Sigmoid colon (tissue), 7 donors: ENCODE results near the gene GPR137B. TPM values are rescaled to one million over a fixed set of nuclear protein-coding genes. Genes with fewer than 3 reads are reported as not detected.

Source experiments
- DNase-seq: peaks from one replicate; pipeline ENCODE4 v3.0.0-alpha.2; 2019
- H3K27ac ChIP-seq, 4 donors: fragments of 200-600 bp; sonication (generic); one replicate each; pipeline ENCODE4 v1.5.1; 2016 to 2019; ENCODE audit warnings: mild to moderate bottlenecking in 1 of 4
- H3K27me3 ChIP-seq, 3 donors: fragments of 200-600 bp; sonication (generic); one replicate each; pipeline ENCODE4 v1.5.1; 2019; ENCODE audit warnings: mild to moderate bottlenecking in 1 of 3
- H3K36me3 ChIP-seq, 4 donors: fragments of 200-600 bp; sonication (generic); one replicate each; pipeline ENCODE4 v1.5.1; 2016 to 2019
- H3K4me1 ChIP-seq, 4 donors: fragments of 200-600 bp; sonication (generic); one replicate each; pipeline ENCODE4 v1.5.1; 2017 to 2019
- H3K4me3 ChIP-seq, 4 donors: fragments of 200-600 bp; sonication (generic); one replicate each; pipeline ENCODE4 v1.5.1; 2017 to 2019; ENCODE audit warnings: mild to moderate bottlenecking in 2 of 4, moderate library complexity in 1 of 4
- H3K9me3 ChIP-seq, 4 donors: fragments of 200-600 bp in 3 of 4; sonication (generic) in 3 of 4; one replicate each; pipeline versions ENCODE4 v1.5.1 to v1.6.1; 2013 to 2019
- EP300 ChIP-seq, 4 donors: sonication (generic); formaldehyde crosslinking; IDR thresholded peaks; one replicate each; pipeline ENCODE4 v1.6.1; 2017; ENCODE audit warnings: antibody characterized with exemption in 4 of 4
- POLR2A ChIP-seq, 2 donors: fragments of 450-650 bp; IDR thresholded peaks; one replicate each; pipeline ENCODE4 v1.6.1; 2016; ENCODE audit warnings: antibody characterized with exemption in 2 of 2, mild to moderate bottlenecking in 2 of 2, moderate library complexity in 2 of 2
- POLR2AphosphoS5 ChIP-seq, 4 donors: sonication (generic); formaldehyde crosslinking; IDR thresholded peaks; one replicate each; pipeline ENCODE4 v1.6.1; 2017; ENCODE audit warnings: antibody characterized with exemption in 4 of 4
- WGBS, 2 donors: extraction: QIAGEN DNeasy Blood & Tissue Kit; methylation state at CpG; one replicate each; pipeline ENCODE4 v1.1.7; 2013; 5-methylcytosine and 5-hydroxymethylcytosine counted together
- intact Hi-C: fragments of 100-400 bp; cut with DNase I; formaldehyde crosslinking; loops from one replicate; pipeline ENCODE4 v1.15.1; 2023
- polyA plus RNA-seq, 3 donors: library from polyadenylated mRNA; stranded (reverse); fragments of 200-250 nt; gene quantifications; one replicate each; pipeline ENCODE4 v1.2.3, GENCODE V29; 2013
- total RNA-seq, 4 donors: library from RNA; depleted of rRNA; stranded (reverse); fragments of >200 nt; gene quantifications; one replicate each; pipeline ENCODE4 v1.1.0, GENCODE V29; 2016
- TF ChIP-seq, protein P1 (sequence below), 4 experiments: fragments of 450-650 bp in 3 of 4; fragments of 200-600 bp in 1 of 4; IDR thresholded peaks; one replicate each; pipeline ENCODE4 v1.5.1; 2016 to 2019; ENCODE audit warnings: antibody characterized with exemption in 4 of 4, mild to moderate bottlenecking in 3 of 4, moderate library complexity in 2 of 4
- donor health status: healthy with polysubstance abuse.
- donor health status: Bipolar disorder and iron deficiency.
- donor health status: healthy.

The GPR137B gene
- total and polyA plus RNA-seq, 7 donors: 6.0 to 25.5 (median 10.8) TPM

DNA sequence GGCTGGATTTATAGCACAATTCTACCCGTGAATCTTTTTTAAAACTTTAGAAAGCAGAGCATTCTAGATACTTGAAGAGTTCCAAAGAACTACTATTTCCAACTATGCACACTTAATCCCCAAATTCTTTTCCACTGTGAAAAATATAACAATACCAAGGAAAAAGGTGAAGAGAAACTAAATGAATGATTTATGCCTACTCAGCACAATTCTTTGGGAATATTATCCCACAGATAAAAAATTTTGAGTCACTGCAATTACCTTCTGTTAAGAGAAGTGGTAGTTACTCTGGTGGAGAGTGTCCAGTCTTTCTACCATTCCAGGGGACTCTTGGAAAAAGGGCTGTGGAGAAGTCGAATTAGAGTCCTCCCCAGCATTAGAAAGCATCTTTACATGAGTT is 100.2 kb downstream of the GPR137B start:
- no peak overlapping the region for H3K4me3 ChIP-seq
- TF ChIP-seq, protein P1, sequence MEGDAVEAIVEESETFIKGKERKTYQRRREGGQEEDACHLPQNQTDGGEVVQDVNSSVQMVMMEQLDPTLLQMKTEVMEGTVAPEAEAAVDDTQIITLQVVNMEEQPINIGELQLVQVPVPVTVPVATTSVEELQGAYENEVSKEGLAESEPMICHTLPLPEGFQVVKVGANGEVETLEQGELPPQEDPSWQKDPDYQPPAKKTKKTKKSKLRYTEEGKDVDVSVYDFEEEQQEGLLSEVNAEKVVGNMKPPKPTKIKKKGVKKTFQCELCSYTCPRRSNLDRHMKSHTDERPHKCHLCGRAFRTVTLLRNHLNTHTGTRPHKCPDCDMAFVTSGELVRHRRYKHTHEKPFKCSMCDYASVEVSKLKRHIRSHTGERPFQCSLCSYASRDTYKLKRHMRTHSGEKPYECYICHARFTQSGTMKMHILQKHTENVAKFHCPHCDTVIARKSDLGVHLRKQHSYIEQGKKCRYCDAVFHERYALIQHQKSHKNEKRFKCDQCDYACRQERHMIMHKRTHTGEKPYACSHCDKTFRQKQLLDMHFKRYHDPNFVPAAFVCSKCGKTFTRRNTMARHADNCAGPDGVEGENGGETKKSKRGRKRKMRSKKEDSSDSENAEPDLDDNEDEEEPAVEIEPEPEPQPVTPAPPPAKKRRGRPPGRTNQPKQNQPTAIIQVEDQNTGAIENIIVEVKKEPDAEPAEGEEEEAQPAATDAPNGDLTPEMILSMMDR (IDR thresholded peaks at IDR 0.05): no peak
- TF ChIP-seq POLR2A (IDR thresholded peaks at IDR 0.05) (no peak), EP300 (IDR thresholded peaks at IDR 0.05) (no peak), POLR2AphosphoS5 (IDR thresholded peaks at IDR 0.05) (no peak)
- WGBS, 2 donors: 91 to 92% methylated on average over 2 of the region's 2 CpGs
- DNase-seq: no peak
- H3K36me3 ChIP-seq: peaks cover 0 to 9% (median 0%) of the 10 kb centered on the region in 4 donors
- H3K27me3 ChIP-seq: no peaks in the 10 kb centered on the region
- no peak overlapping the region for H3K27ac ChIP-seq
- no peaks in the 10 kb centered on the region for H3K4me1 ChIP-seq
- intact Hi-C loops: no loop called here
- H3K9me3 ChIP-seq: no peaks in the 10 kb centered on the region

GRCh38 chr1:236247286-236247685 is 104.9 kb downstream of the GPR137B start:
- TF ChIP-seq, protein P1 (IDR thresholded peaks at IDR 0.05): no peak
- TF ChIP-seq POLR2A (IDR thresholded peaks at IDR 0.05) (no peak), EP300 (IDR thresholded peaks at IDR 0.05) (no peak), POLR2AphosphoS5 (IDR thresholded peaks at IDR 0.05) (no peak)
- Histone ChIP-seq H3K27me3 (no peaks in the 10 kb centered on the region), H3K9me3 (no peaks in the 10 kb centered on the region), H3K36me3 (peaks cover 0 to 9% (median 0%) of the 10 kb centered on the region in 4 donors), H3K4me1 (no peaks in the 10 kb centered on the region), H3K4me3 (no peak overlapping the region), H3K27ac (no peak overlapping the region)
- no peak for DNase-seq
- 95 to 99% methylated on average over 3 of the region's 3 CpGs for WGBS, 2 donors
- intact Hi-C loops: no loop called here

- 91 to 98% methylated on average over 1 of the region's 1 CpG for WGBS, 2 donors
- no peak for TF ChIP-seq EP300 (IDR thresholded peaks at IDR 0.05)
- DNase-seq: no peak
- intact Hi-C loops: no loop called here
- H3K4me1 ChIP-seq: no peaks in the 10 kb centered on the region
- peaks cover 0 to 8% (median 0%) of the 10 kb centered on the region in 4 donors for H3K36me3 ChIP-seq
- H3K27me3 ChIP-seq: no peaks in the 10 kb centered on the region
- H3K9me3 ChIP-seq: no peaks in the 10 kb centered on the region
- no peak overlapping the region for H3K27ac ChIP-seq
- H3K4me3 ChIP-seq: no peak overlapping the region
These were observed 109.2 kb downstream of the GPR137B start for GRCh38 chr1:236251587-236251986.

DNA sequence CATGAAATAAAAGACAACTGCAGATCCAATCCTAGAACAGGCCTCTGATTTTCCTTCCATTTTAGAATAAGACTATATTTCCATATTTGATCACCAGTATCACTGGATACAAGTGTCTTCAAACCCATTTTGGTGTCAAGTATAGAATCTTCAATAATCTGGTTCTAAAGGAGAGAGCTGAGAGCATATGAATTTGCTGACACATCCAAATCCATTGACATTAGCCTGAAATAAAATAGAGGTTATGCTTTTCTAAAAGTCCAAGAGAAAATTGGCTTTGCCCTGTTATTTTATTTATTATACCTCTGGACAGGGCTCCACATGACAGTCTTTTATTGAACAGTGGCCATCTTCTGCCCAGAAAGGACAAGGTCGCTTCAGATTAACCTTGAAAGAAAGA is 110.8 kb downstream of the GPR137B start:
- H3K9me3 ChIP-seq: peaks cover 0 to 4% (median 0%) of the 10 kb centered on the region in 4 donors
- no peaks in the 10 kb centered on the region for H3K27me3 ChIP-seq
- intact Hi-C loops: no loop called here
- H3K27ac ChIP-seq: no peak overlapping the region
- H3K36me3 ChIP-seq: peaks cover 0 to 8% (median 0%) of the 10 kb centered on the region in 4 donors
- H3K4me3 ChIP-seq: no peak overlapping the region
- no peak for TF ChIP-seq EP300 (IDR thresholded peaks at IDR 0.05)
- TF ChIP-seq POLR2AphosphoS5 (IDR thresholded peaks at IDR 0.05): no peak
- TF ChIP-seq POLR2A (IDR thresholded peaks at IDR 0.05): no peak
- TF ChIP-seq, protein P1 (IDR thresholded peaks at IDR 0.05): no peak
- WGBS, 2 donors: 88 to 89% methylated on average over 1 of the region's 1 CpG
- DNase-seq: no peak
- H3K4me1 ChIP-seq: no peaks in the 10 kb centered on the region

DNA sequence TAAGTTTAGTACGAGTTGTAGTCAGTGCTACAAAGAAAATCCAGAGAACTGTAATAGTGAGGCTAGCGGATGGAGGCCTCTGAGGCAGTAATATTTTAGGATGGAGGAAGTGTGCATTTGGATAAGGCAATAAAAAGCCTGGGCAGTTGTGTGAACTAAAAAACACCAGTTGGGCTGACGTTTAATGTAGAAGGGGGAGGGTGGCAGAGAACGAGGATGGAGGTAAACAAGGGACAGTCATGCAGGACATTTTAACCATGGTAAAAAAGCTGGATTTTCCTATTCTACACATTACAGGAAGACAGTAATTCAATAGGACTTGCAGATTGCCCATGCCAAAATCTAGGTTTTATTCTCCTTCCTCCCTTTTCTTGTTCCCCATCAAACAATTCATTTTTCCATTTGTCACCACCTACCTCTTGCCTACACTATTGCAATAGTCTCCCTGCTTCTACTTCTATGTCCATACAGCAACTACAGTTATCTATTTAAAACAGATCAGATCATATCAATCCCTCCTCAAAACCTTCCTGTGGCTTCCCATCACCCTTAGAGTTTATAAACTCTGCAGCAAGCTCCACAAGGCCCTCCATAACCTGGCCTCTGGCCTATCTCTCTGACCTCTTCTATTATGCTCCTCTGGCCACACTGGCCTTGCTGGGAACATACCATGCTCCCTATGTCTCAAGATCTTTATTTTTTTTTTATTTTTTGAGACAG is 111.7 kb downstream of the GPR137B start:
- 66 to 78% methylated on average over 4 of the region's 4 CpGs for WGBS, 2 donors
- TF ChIP-seq, protein P1 (IDR thresholded peaks at IDR 0.05): no peak
- TF ChIP-seq EP300 (IDR thresholded peaks at IDR 0.05) (no peak), POLR2A (IDR thresholded peaks at IDR 0.05) (no peak), POLR2AphosphoS5 (IDR thresholded peaks at IDR 0.05) (no peak)
- Histone ChIP-seq H3K36me3 (peaks cover 0 to 8% (median 0%) of the 10 kb centered on the region in 4 donors), H3K4me1 (no peaks in the 10 kb centered on the region), H3K9me3 (peaks cover 0 to 12% (median 3%) of the 10 kb centered on the region in 4 donors), H3K4me3 (no peak overlapping the region), H3K27ac (no peak overlapping the region), H3K27me3 (no peaks in the 10 kb centered on the region)
- no peak for DNase-seq
- intact Hi-C loops: no loop called here
